H4 (cell line): ENCODE data around the gene ELMO1. TPM values are rescaled to one million over a fixed set of nuclear protein-coding genes. Genes with fewer than 3 reads are reported as not detected.

ENCODE experiments used
- DNase-seq: peaks from one replicate; pipeline ENCODE4 v3.0.0-alpha.2; 2015; ENCODE audit warnings: low spot score
- total RNA-seq: library from RNA; depleted of rRNA; stranded (reverse); fragments of >200 nt; shearing (Covaris generic); gene quantifications from 2 replicates; pipeline ENCODE4 v1.2.3, GENCODE V29; 2014

Gene ELMO1
- total RNA-seq, 1 experiment from 2014 or later: 55.0 TPM

- no peak for DNase-seq
These were observed 497.4 kb downstream of the ELMO1 start for GRCh38 chr7:36951257-36951697.

- no peak for DNase-seq
These were observed 498.7 kb downstream of the ELMO1 start for GRCh38 chr7:36949711-36950600.

GRCh38 chr7:36946401-36946739, 502.3 kb downstream of the ELMO1 start:
- no peak for DNase-seq

GRCh38 chr7:36945612-36946400, 502.9 kb downstream of the ELMO1 start:
- no peak for DNase-seq

- DNase-seq: no peak
These were observed 503.8 kb downstream of the ELMO1 start for GRCh38 chr7:36944838-36945237.

- no peak for DNase-seq
These were observed 504.9 kb downstream of the ELMO1 start for GRCh38 chr7:36943591-36944435.

- no peak for DNase-seq
These were observed 505.7 kb downstream of the ELMO1 start for GRCh38 chr7:36942955-36943354.

- no peak for DNase-seq
These were observed 506.1 kb downstream of the ELMO1 start for GRCh38 chr7:36942541-36942940.

- no peak for DNase-seq
These were observed 506.6 kb downstream of the ELMO1 start for GRCh38 chr7:36942025-36942424.

GRCh38 chr7:36941359-36941758, 507.3 kb downstream of the ELMO1 start:
- no peak for DNase-seq

- no peak for DNase-seq
These were observed 508.8 kb downstream of the ELMO1 start for GRCh38 chr7:36939816-36940215.

- no peak for DNase-seq
These were observed 510.7 kb downstream of the ELMO1 start for GRCh38 chr7:36937754-36938563.

- no peak for DNase-seq
These were observed 516.8 kb downstream of the ELMO1 start for GRCh38 chr7:36931892-36932291.

- DNase-seq: no peak
These were observed 518.9 kb downstream of the ELMO1 start for GRCh38 chr7:36929791-36930190.

GRCh38 chr7:36928718-36929117, 519.9 kb downstream of the ELMO1 start:
- DNase-seq: no peak

- DNase-seq: no peak
These were observed 520.4 kb downstream of the ELMO1 start for GRCh38 chr7:36928311-36928710.

GRCh38 chr7:36925691-36926090, 523.0 kb downstream of the ELMO1 start:
- DNase-seq: no peak

- DNase-seq: no peak
These were observed 523.5 kb downstream of the ELMO1 start for GRCh38 chr7:36925207-36925606.

GRCh38 chr7:36923943-36924436, 524.7 kb downstream of the ELMO1 start:
- DNase-seq: peak; percentile 39

- DNase-seq: no peak
These were observed 525.5 kb downstream of the ELMO1 start for GRCh38 chr7:36923185-36923584.

GRCh38 chr7:36920433-36920832, 528.2 kb downstream of the ELMO1 start:
- no peak for DNase-seq
